ENCODE data around the gene VIT.

The VIT gene

GRCh38 chr2:36741188-36741837 is 44.8 kb downstream of the VIT start:
- DNase-seq: peak in 2 of 3 donors; percentile 5 to 22
- Histone ChIP-seq H3K36me3 (ENCODE audit: control insufficient read depth in 4 of 4, insufficient read depth in 4 of 4, low read length in 3 of 4) (no peaks in the 10 kb centered on the region), H3K9me3 (ENCODE audit: control extremely low read depth in 1 of 5, control insufficient read depth in 4 of 5, insufficient read depth in 2 of 5, low read depth in 1 of 5, low read length in 4 of 5) (peaks cover 0 to 5% (median 0%) of the 10 kb centered on the region in 5 experiments), H3K4me3 (ENCODE audit: control insufficient read depth in 1 of 7, extremely low read depth in 1 of 7, insufficient read depth in 4 of 7, low read depth in 2 of 7, low read length in 6 of 7) (no peak overlapping the region), H3K4me1 (ENCODE audit: control extremely low read depth in 1 of 4, control insufficient read depth in 4 of 4, insufficient read depth in 4 of 4, low read length in 3 of 4) (peaks cover 11 to 19% (median 15%) of the 10 kb centered on the region in 4 experiments), H3K27me3 (replicated peaks in 2 of 5; ENCODE audit: control insufficient read depth in 4 of 5, insufficient read depth in 5 of 5, low read length in 4 of 5) (peaks cover 0 to 3% (median 0%) of the 10 kb centered on the region in 5 experiments), H3K27ac (ENCODE audit: insufficient read depth in 1 of 2, low read depth in 1 of 2, low read length in 2 of 2, poor library complexity in 1 of 2, severe bottlenecking in 2 of 2) (no peak overlapping the region)
- WGBS (ENCODE audit: insufficient coverage): 33% methylated on average over 3 of the region's 5 CpGs
- CTCF ChIA-PET: no interaction called here
- POLR2A ChIA-PET: no interaction called here

- H3K27me3 ChIP-seq (replicated peaks in 2 of 5; ENCODE audit: control insufficient read depth in 4 of 5, insufficient read depth in 5 of 5, low read length in 4 of 5): peaks cover 0 to 3% (median 0%) of the 10 kb centered on the region in 5 experiments
- POLR2A ChIA-PET: no interaction called here
- no CpG with 5 or more reads among the region's 2 CpGs for WGBS (ENCODE audit: insufficient coverage)
These were observed 47.4 kb downstream of the VIT start for GRCh38 chr2:36743954-36744353.

GRCh38 chr2:36748166-36748565 is 51.7 kb downstream of the VIT start:
- Histone ChIP-seq H3K4me1 (ENCODE audit: control extremely low read depth in 1 of 4, control insufficient read depth in 4 of 4, insufficient read depth in 4 of 4, low read length in 3 of 4) (no peaks in the 10 kb centered on the region), H3K27me3 (replicated peaks in 2 of 5; ENCODE audit: control insufficient read depth in 4 of 5, insufficient read depth in 5 of 5, low read length in 4 of 5) (no peaks in the 10 kb centered on the region), H3K9me3 (ENCODE audit: control extremely low read depth in 1 of 5, control insufficient read depth in 4 of 5, insufficient read depth in 2 of 5, low read depth in 1 of 5, low read length in 4 of 5) (peaks cover 0 to 5% (median 0%) of the 10 kb centered on the region in 5 experiments), H3K36me3 (ENCODE audit: control insufficient read depth in 4 of 4, insufficient read depth in 4 of 4, low read length in 3 of 4) (no peaks in the 10 kb centered on the region), H3K4me3 (ENCODE audit: control insufficient read depth in 1 of 7, extremely low read depth in 1 of 7, insufficient read depth in 4 of 7, low read depth in 2 of 7, low read length in 6 of 7) (no peak overlapping the region), H3K27ac (ENCODE audit: insufficient read depth in 1 of 2, low read depth in 1 of 2, low read length in 2 of 2, poor library complexity in 1 of 2, severe bottlenecking in 2 of 2) (no peak overlapping the region)
- DNase-seq: no peak
- ChIA-PET CTCF (interaction anchor here (0.9 to 1.2 kb wide), 2 partner anchors 26 to 30 kb away, joined by 3 to 4 read pairs; no protein-coding TSS in a partner anchor), POLR2A (no interaction called here)
- no CpG with 5 or more reads among the region's 1 CpG for WGBS (ENCODE audit: insufficient coverage)

More at GRCh38 chr2:36743954-36744353, 47.4 kb downstream of the VIT start:
- Histone ChIP-seq H3K9me3 (ENCODE audit: control extremely low read depth in 1 of 5, control insufficient read depth in 4 of 5, insufficient read depth in 2 of 5, low read depth in 1 of 5, low read length in 4 of 5) (peaks cover 0 to 5% (median 0%) of the 10 kb centered on the region in 5 experiments), H3K4me3 (ENCODE audit: control insufficient read depth in 1 of 7, extremely low read depth in 1 of 7, insufficient read depth in 4 of 7, low read depth in 2 of 7, low read length in 6 of 7) (no peak overlapping the region), H3K36me3 (ENCODE audit: control insufficient read depth in 4 of 4, insufficient read depth in 4 of 4, low read length in 3 of 4) (no peaks in the 10 kb centered on the region), H3K27ac (ENCODE audit: insufficient read depth in 1 of 2, low read depth in 1 of 2, low read length in 2 of 2, poor library complexity in 1 of 2, severe bottlenecking in 2 of 2) (no peak overlapping the region), H3K4me1 (ENCODE audit: control extremely low read depth in 1 of 4, control insufficient read depth in 4 of 4, insufficient read depth in 4 of 4, low read length in 3 of 4) (peaks cover 11 to 19% (median 15%) of the 10 kb centered on the region in 4 experiments)
- CTCF ChIA-PET: interaction anchor here (0.6 kb wide), 1 partner anchor 61 kb away, joined by 3 read pairs; no protein-coding TSS in a partner anchor
- DNase-seq: no peak

GRCh38 chr2:36750101-36750500 is 53.6 kb downstream of the VIT start:
- H3K9me3 ChIP-seq (ENCODE audit: control extremely low read depth in 1 of 5, control insufficient read depth in 4 of 5, insufficient read depth in 2 of 5, low read depth in 1 of 5, low read length in 4 of 5): no peaks in the 10 kb centered on the region
- H3K36me3 ChIP-seq (ENCODE audit: control insufficient read depth in 4 of 4, insufficient read depth in 4 of 4, low read length in 3 of 4): no peaks in the 10 kb centered on the region
- CTCF ChIA-PET: no interaction called here
- H3K4me1 ChIP-seq (ENCODE audit: control extremely low read depth in 1 of 4, control insufficient read depth in 4 of 4, insufficient read depth in 4 of 4, low read length in 3 of 4): no peaks in the 10 kb centered on the region
- H3K4me3 ChIP-seq (ENCODE audit: control insufficient read depth in 1 of 7, extremely low read depth in 1 of 7, insufficient read depth in 4 of 7, low read depth in 2 of 7, low read length in 6 of 7): no peak overlapping the region
- peaks cover 0 to 2% (median 0%) of the 10 kb centered on the region in 5 experiments for H3K27me3 ChIP-seq (replicated peaks in 2 of 5; ENCODE audit: control insufficient read depth in 4 of 5, insufficient read depth in 5 of 5, low read length in 4 of 5)
- H3K27ac ChIP-seq (ENCODE audit: insufficient read depth in 1 of 2, low read depth in 1 of 2, low read length in 2 of 2, poor library complexity in 1 of 2, severe bottlenecking in 2 of 2): no peak overlapping the region
- 89% methylated on average over 3 of the region's 5 CpGs for WGBS (ENCODE audit: insufficient coverage)
- POLR2A ChIA-PET: no interaction called here
- no peak for DNase-seq

GRCh38 chr2:36753706-36754221 is 57.3 kb downstream of the VIT start:
- H3K27me3 ChIP-seq (replicated peaks in 2 of 5; ENCODE audit: control insufficient read depth in 4 of 5, insufficient read depth in 5 of 5, low read length in 4 of 5): peaks cover 0 to 2% (median 0%) of the 10 kb centered on the region in 5 experiments
- ChIA-PET CTCF (interaction anchor here (1.0 kb wide), 1 partner anchor 13 kb away, joined by 3 read pairs; no protein-coding TSS in a partner anchor), POLR2A (no interaction called here)
- no peaks in the 10 kb centered on the region for H3K9me3 ChIP-seq (ENCODE audit: control extremely low read depth in 1 of 5, control insufficient read depth in 4 of 5, insufficient read depth in 2 of 5, low read depth in 1 of 5, low read length in 4 of 5)
- H3K4me1 ChIP-seq (ENCODE audit: control extremely low read depth in 1 of 4, control insufficient read depth in 4 of 4, insufficient read depth in 4 of 4, low read length in 3 of 4): no peaks in the 10 kb centered on the region
- no peak for DNase-seq
- H3K36me3 ChIP-seq (ENCODE audit: control insufficient read depth in 4 of 4, insufficient read depth in 4 of 4, low read length in 3 of 4): no peaks in the 10 kb centered on the region
- H3K4me3 ChIP-seq (ENCODE audit: control insufficient read depth in 1 of 7, extremely low read depth in 1 of 7, insufficient read depth in 4 of 7, low read depth in 2 of 7, low read length in 6 of 7): no peak overlapping the region
- no peak overlapping the region for H3K27ac ChIP-seq (ENCODE audit: insufficient read depth in 1 of 2, low read depth in 1 of 2, low read length in 2 of 2, poor library complexity in 1 of 2, severe bottlenecking in 2 of 2)
- 77% methylated on average over 4 of the region's 5 CpGs for WGBS (ENCODE audit: insufficient coverage)

- Histone ChIP-seq H3K4me1 (ENCODE audit: control extremely low read depth in 1 of 4, control insufficient read depth in 4 of 4, insufficient read depth in 4 of 4, low read length in 3 of 4) (no peaks in the 10 kb centered on the region), H3K4me3 (ENCODE audit: control insufficient read depth in 1 of 7, extremely low read depth in 1 of 7, insufficient read depth in 4 of 7, low read depth in 2 of 7, low read length in 6 of 7) (no peak overlapping the region), H3K36me3 (ENCODE audit: control insufficient read depth in 4 of 4, insufficient read depth in 4 of 4, low read length in 3 of 4) (no peaks in the 10 kb centered on the region), H3K27me3 (replicated peaks in 2 of 5; ENCODE audit: control insufficient read depth in 4 of 5, insufficient read depth in 5 of 5, low read length in 4 of 5) (peaks cover 0 to 2% (median 0%) of the 10 kb centered on the region in 5 experiments), H3K9me3 (ENCODE audit: control extremely low read depth in 1 of 5, control insufficient read depth in 4 of 5, insufficient read depth in 2 of 5, low read depth in 1 of 5, low read length in 4 of 5) (no peaks in the 10 kb centered on the region), H3K27ac (ENCODE audit: insufficient read depth in 1 of 2, low read depth in 1 of 2, low read length in 2 of 2, poor library complexity in 1 of 2, severe bottlenecking in 2 of 2) (no peak overlapping the region)
- no peak for DNase-seq
- ChIA-PET POLR2A (no interaction called here), CTCF (interaction anchor here (1.0 kb wide), 1 partner anchor 14 kb away, joined by 3 read pairs; no protein-coding TSS in a partner anchor)
- 100% methylated on average over 1 of the region's 3 CpGs for WGBS (ENCODE audit: insufficient coverage)
These were observed 58.1 kb downstream of the VIT start for GRCh38 chr2:36754578-36754977.

GRCh38 chr2:36756438-36756837 is 59.9 kb downstream of the VIT start:
- CTCF ChIA-PET: interaction anchor here (1.8 kb wide), 1 partner anchor 22 kb away, joined by 4 read pairs; no protein-coding TSS in a partner anchor
- Histone ChIP-seq H3K4me1 (ENCODE audit: control extremely low read depth in 1 of 4, control insufficient read depth in 4 of 4, insufficient read depth in 4 of 4, low read length in 3 of 4) (no peaks in the 10 kb centered on the region), H3K27me3 (replicated peaks in 2 of 5; ENCODE audit: control insufficient read depth in 4 of 5, insufficient read depth in 5 of 5, low read length in 4 of 5) (peaks cover 0 to 2% (median 0%) of the 10 kb centered on the region in 5 experiments), H3K27ac (ENCODE audit: insufficient read depth in 1 of 2, low read depth in 1 of 2, low read length in 2 of 2, poor library complexity in 1 of 2, severe bottlenecking in 2 of 2) (no peak overlapping the region), H3K9me3 (ENCODE audit: control extremely low read depth in 1 of 5, control insufficient read depth in 4 of 5, insufficient read depth in 2 of 5, low read depth in 1 of 5, low read length in 4 of 5) (no peaks in the 10 kb centered on the region), H3K4me3 (ENCODE audit: control insufficient read depth in 1 of 7, extremely low read depth in 1 of 7, insufficient read depth in 4 of 7, low read depth in 2 of 7, low read length in 6 of 7) (no peak overlapping the region), H3K36me3 (ENCODE audit: control insufficient read depth in 4 of 4, insufficient read depth in 4 of 4, low read length in 3 of 4) (no peaks in the 10 kb centered on the region)
- WGBS (ENCODE audit: insufficient coverage): 96% methylated on average over 8 of the region's 8 CpGs
- DNase-seq: no peak
- POLR2A ChIA-PET: no interaction called here
